SK-N-SH (cell line): ENCODE measurements around the gene SRGAP3. TPM values are rescaled to one million over a fixed set of nuclear protein-coding genes. Genes with fewer than 3 reads are reported as not detected.

Experiments used
- CTCF ChIA-PET: fragments of 300-600, 350-600 bp; formaldehyde crosslinking; extraction: SDS; loops from one replicate; lab custom pipeline; 2021; lab: Yijun Ruan, JAX
- POLR2A ChIA-PET: fragments of 350-600 bp; sonication (Branson Sonifier 250); formaldehyde crosslinking; extraction: SDS; loops from one replicate; lab custom pipeline; 2020; ENCODE audit warnings: antibody characterized with exemption, inconsistent platforms; lab: Yijun Ruan, JAX
- DNase-seq: peaks from one replicate; pipeline ENCODE4 v3.0.0; 2012
- H2AFZ ChIP-seq: fragments of 200-600 bp; sonication (generic); 2 replicates; pipeline ENCODE4 v1.8.1; 2016; ENCODE audit warnings: antibody characterized with exemption, mild to moderate bottlenecking, low read depth
- H3F3A ChIP-seq: fragments of 200-600 bp; sonication (generic); replicated peaks from 2 replicates; pipeline ENCODE3; 2016; ENCODE audit warnings: antibody characterized with exemption, mild to moderate bottlenecking; ENCODE audit not compliant: insufficient read depth
- H3K27ac ChIP-seq, 2 experiments: fragments of 200-500 bp in 1 of 2; fragments of 200-600 bp in 1 of 2; sonication (Bioruptor generic) in 1 of 2; sonication (generic), shearing (Covaris generic) in 1 of 2; 2 replicates each; pipeline versions ENCODE4 v1.5.1 to v1.6.1; 2014 to 2016; ENCODE audit warnings: low read depth in 2 of 2, inconsistent platforms in 1 of 2, low read length in 1 of 2, mild to moderate bottlenecking in 1 of 2, mixed read lengths in 1 of 2
- H3K27me3 ChIP-seq: fragments of 200-600 bp; sonication (generic), shearing (Covaris generic); 2 replicates; pipeline ENCODE4 v1.6.1; 2016; ENCODE audit warnings: mixed run types; ENCODE audit not compliant: insufficient read depth
- H3K36me3 ChIP-seq, 2 experiments: fragments of 200-500 bp in 1 of 2; fragments of 200-600 bp in 1 of 2; sonication (Bioruptor generic) in 1 of 2; sonication (generic) in 1 of 2; replicated peaks in 1 of 2; 2 replicates each; pipeline versions ENCODE3 to v1.5.1; 2014 to 2016; ENCODE audit warnings: low read length in 1 of 2, mild to moderate bottlenecking in 1 of 2; ENCODE audit not compliant: insufficient read depth in 2 of 2, control insufficient read depth in 1 of 2
- H3K4me1 ChIP-seq, 2 experiments: fragments of 200-500 bp in 1 of 2; fragments of 200-600 bp in 1 of 2; sonication (Bioruptor generic) in 1 of 2; sonication (generic), shearing (Covaris generic) in 1 of 2; 2 replicates each; pipeline versions ENCODE4 v1.5.1 to v1.6.1; 2014 to 2016; ENCODE audit warnings: low read depth in 1 of 2, low read length in 1 of 2, mixed run types in 1 of 2; ENCODE audit not compliant: insufficient read depth in 2 of 2, control insufficient read depth in 1 of 2
- H3K4me2 ChIP-seq: fragments of 200-600 bp; sonication (generic), shearing (Covaris generic); 2 replicates; pipeline ENCODE4 v1.6.1; 2017; ENCODE audit warnings: mixed run types
- H3K4me3 ChIP-seq, 2 experiments: fragments of 200-500 bp in 1 of 2; fragments of 200-600 bp in 1 of 2; sonication (Bioruptor generic) in 1 of 2; sonication (generic), shearing (Covaris generic) in 1 of 2; 2 replicates each; pipeline versions ENCODE4 v1.5.1 to v1.8.1; 2014 to 2016; ENCODE audit warnings: low read depth in 2 of 2, inconsistent platforms in 1 of 2, low read length in 1 of 2, mild to moderate bottlenecking in 1 of 2, mixed read lengths in 1 of 2, moderate library complexity in 1 of 2
- H3K79me2 ChIP-seq: fragments of 200-600 bp; sonication (generic); 2 replicates; pipeline ENCODE4 v1.8.1; 2017; ENCODE audit warnings: mild to moderate bottlenecking; ENCODE audit not compliant: insufficient read depth
- H3K9ac ChIP-seq: fragments of 200-600 bp; sonication (generic); 2 replicates; pipeline ENCODE4 v1.6.1; 2017; ENCODE audit warnings: mixed run types
- H3K9me2 ChIP-seq: fragments of 200-600 bp; sonication (generic); 2 replicates; pipeline ENCODE4 v1.6.1; 2017; ENCODE audit warnings: mixed run types
- H3K9me3 ChIP-seq: fragments of 200-600 bp; sonication (generic); 2 replicates; pipeline ENCODE4 v1.6.1; 2017; ENCODE audit warnings: mixed run types, mild to moderate bottlenecking, moderate library complexity
- H4K20me1 ChIP-seq: fragments of 200-600 bp; sonication (generic); 2 replicates; pipeline ENCODE4 v1.6.1; 2017; ENCODE audit warnings: mild to moderate bottlenecking, mixed run types; ENCODE audit not compliant: insufficient read depth
- CHD2 ChIP-seq: fragments of 150-350 bp; IDR thresholded peaks from 2 replicates; pipeline ENCODE4 v1.6.1; 2018; ENCODE audit warnings: low read length; ENCODE audit not compliant: partially characterized antibody
- EZH2phosphoT487 ChIP-seq: fragments of 200-600 bp; sonication (generic); IDR thresholded peaks from 2 replicates; pipeline ENCODE4 v1.6.1; 2017; ENCODE audit warnings: low read depth, mixed run types, mild to moderate bottlenecking, antibody characterized with exemption, moderate library complexity, borderline replicate concordance
- FOSL2 ChIP-seq: IDR thresholded peaks from 2 replicates; pipeline ENCODE4 v1.4.0; 2012; ENCODE audit warnings: low read depth, mild to moderate bottlenecking, moderate library complexity, borderline replicate concordance
- MAX ChIP-seq: IDR thresholded peaks from 2 replicates; pipeline ENCODE4 v1.4.0; 2012; ENCODE audit warnings: low read depth
- MEF2A ChIP-seq: IDR thresholded peaks from 2 replicates; pipeline ENCODE4 v1.4.0; 2012; ENCODE audit warnings: low read depth, borderline replicate concordance
- NFIC ChIP-seq: IDR thresholded peaks from 2 replicates; pipeline ENCODE4 v1.4.0; 2012; ENCODE audit warnings: borderline replicate concordance
- NRF1 ChIP-seq: IDR thresholded peaks from 2 replicates; pipeline ENCODE4 v1.6.1; 2012; ENCODE audit warnings: low read depth, mild to moderate bottlenecking, low read length
- PBX3 ChIP-seq: IDR thresholded peaks from 2 replicates; pipeline ENCODE4; 2012
- POLR2AphosphoS5 ChIP-seq: IDR thresholded peaks from 2 replicates; pipeline ENCODE4 v1.6.1; 2012; ENCODE audit warnings: low read depth, low read length
- REST ChIP-seq: IDR thresholded peaks from 2 replicates; pipeline ENCODE4 v1.6.1; 2012; ENCODE audit warnings: mild to moderate bottlenecking, low read depth, low read length, moderate library complexity
- RFX5 ChIP-seq: IDR thresholded peaks from 2 replicates; pipeline ENCODE4 v1.6.1; 2012; ENCODE audit warnings: mild to moderate bottlenecking, improper control_type of control experiment, low read length
- SIN3A ChIP-seq: IDR thresholded peaks from 2 replicates; pipeline ENCODE4 v1.6.1; 2012; ENCODE audit warnings: low read depth, mild to moderate bottlenecking, low read length, moderate library complexity, borderline replicate concordance
- SMC3 ChIP-seq: IDR thresholded peaks from 2 replicates; pipeline ENCODE4 v1.6.1; 2012; ENCODE audit warnings: low read depth, low read length, improper control_type of control experiment
- TEAD4 ChIP-seq: IDR thresholded peaks from 2 replicates; pipeline ENCODE4 v1.4.0; 2012; ENCODE audit warnings: mild to moderate bottlenecking, borderline replicate concordance; ENCODE audit not compliant: insufficient read depth
- YY1 ChIP-seq: IDR thresholded peaks from 2 replicates; pipeline ENCODE4 v1.4.0; 2012; ENCODE audit warnings: low read depth, mild to moderate bottlenecking
- ZBTB33 ChIP-seq: IDR thresholded peaks from 2 replicates; pipeline ENCODE4 v1.4.0; 2012; ENCODE audit warnings: low read depth, borderline replicate concordance
- WGBS: methylation state at CpG from one replicate; pipeline ENCODE4 v1.1.6; 2017; ENCODE audit warnings: low lambda C conversion rate; 5-methylcytosine and 5-hydroxymethylcytosine counted together
- polyA plus RNA-seq, 3 experiments: library from polyadenylated mRNA; depleted of rRNA; stranded (reverse); fragments of >200 nt; gene quantifications; 2 replicates each; pipeline ENCODE4 v1.2.3, GENCODE V29; 2012
- TF ChIP-seq, protein P1 (sequence below): IDR thresholded peaks from 2 replicates; pipeline ENCODE4 v1.4.0; 2012; ENCODE audit warnings: low read depth, borderline replicate concordance

The SRGAP3 gene
- polyA plus RNA-seq, 1 of the 3 experiments (the other 2 are of a cell fraction): 2.8 TPM

DNA sequence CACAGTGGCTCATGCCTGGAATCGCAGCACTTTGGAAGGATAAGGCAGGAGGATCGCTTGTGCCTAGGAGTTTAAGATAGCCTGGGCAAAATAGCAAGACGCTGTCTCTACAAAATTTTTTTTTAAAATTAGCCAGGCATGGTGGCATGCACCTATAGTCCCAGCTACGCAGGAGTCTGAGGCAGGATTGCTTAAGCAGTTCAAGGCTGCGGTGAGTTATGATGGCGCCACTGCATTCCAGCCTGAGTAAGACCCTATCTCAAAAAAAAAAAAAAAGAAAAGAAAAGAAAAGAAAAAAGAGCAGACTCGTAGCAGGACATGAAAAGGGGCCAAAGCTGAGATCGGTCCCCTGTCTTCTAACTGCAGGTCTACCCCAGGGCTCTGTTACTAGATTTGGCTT lies 18.9 kb downstream of the SRGAP3 start:
- no peaks in the 10 kb centered on the region for H3K36me3 ChIP-seq
- H3K79me2 ChIP-seq: no peaks in the 10 kb centered on the region
- H3K4me2 ChIP-seq: no peak overlapping the region
- TF ChIP-seq RFX5 (no peak), NFIC (no peak), PBX3 (no peak), FOSL2 (no peak), SIN3A (no peak), YY1 (no peak), MEF2A (no peak), CHD2 (no peak), POLR2AphosphoS5 (no peak), MAX (no peak), EZH2phosphoT487 (no peak), NRF1 (no peak), SMC3 (no peak), ZBTB33 (no peak), REST (no peak), TEAD4 (no peak)
- TF ChIP-seq, protein P1, sequence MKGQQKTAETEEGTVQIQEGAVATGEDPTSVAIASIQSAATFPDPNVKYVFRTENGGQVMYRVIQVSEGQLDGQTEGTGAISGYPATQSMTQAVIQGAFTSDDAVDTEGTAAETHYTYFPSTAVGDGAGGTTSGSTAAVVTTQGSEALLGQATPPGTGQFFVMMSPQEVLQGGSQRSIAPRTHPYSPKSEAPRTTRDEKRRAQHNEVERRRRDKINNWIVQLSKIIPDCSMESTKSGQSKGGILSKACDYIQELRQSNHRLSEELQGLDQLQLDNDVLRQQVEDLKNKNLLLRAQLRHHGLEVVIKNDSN: no peak
- 87% methylated on average over 8 of the region's 8 CpGs for WGBS
- H3F3A ChIP-seq: no peaks in the 10 kb centered on the region
- no peaks in the 10 kb centered on the region for H3K9me3 ChIP-seq
- CTCF ChIA-PET: interaction anchor here (0.8 kb wide), 1 partner anchor 10 kb away, joined by 3 read pairs; no protein-coding TSS in a partner anchor
- no peak for DNase-seq
- H3K27ac ChIP-seq: no peak overlapping the region
- H3K9me2 ChIP-seq: no peaks in the 10 kb centered on the region
- H3K27me3 ChIP-seq: no peaks in the 10 kb centered on the region
- POLR2A ChIA-PET: no interaction called here
- H3K9ac ChIP-seq: no peak overlapping the region
- H2AFZ ChIP-seq: no peak overlapping the region
- H4K20me1 ChIP-seq: no peaks in the 10 kb centered on the region
- H3K4me3 ChIP-seq: no peak overlapping the region
- peaks cover 0 to 17% of the 10 kb centered on the region in 2 experiments; a peak in 2 of 4 replicates for H3K4me1 ChIP-seq
